Left kidney (tissue), 2 donors: ENCODE results near the gene KCTD10. TPM values are rescaled to one million over a fixed set of nuclear protein-coding genes. Genes with fewer than 3 reads are reported as not detected.
"Not testable (repeated sequence)": the region's sequence is repeated elsewhere in the genome, so short reads cannot be mapped to it uniquely, and the experiment has no call there.

ENCODE experiments used
- DNase-seq: peaks from one replicate; pipeline ENCODE4 v3.0.0-alpha.2; 2013
- polyA plus RNA-seq: library from polyadenylated mRNA; unstranded; fragments of 120-200 nt; gene quantifications from one replicate; pipeline ENCODE4 v1.2.1, GENCODE V29; 2013; ENCODE audit not compliant: insufficient read length

The KCTD10 gene
- polyA plus RNA-seq, 1 donor = 51.9 TPM

- DNase-seq = no peak
Observed at GRCh38 chr12:109475121-109475520, 2.0 kb downstream of the KCTD10 start.

GRCh38 chr12:109473526-109474270 lies 3.4 kb downstream of the KCTD10 start:
- DNase-seq = not testable (repeated sequence)

GRCh38 chr12:109473006-109473405 lies 4.1 kb downstream of the KCTD10 start:
- no peak for DNase-seq

GRCh38 chr12:109469517-109469916 lies 7.6 kb downstream of the KCTD10 start:
- DNase-seq = no peak

- DNase-seq = no peak
Observed at GRCh38 chr12:109467978-109468676, 9.0 kb downstream of the KCTD10 start.

- no peak for DNase-seq
Observed at GRCh38 chr12:109466821-109467220, 10.3 kb downstream of the KCTD10 start.

- DNase-seq = no peak
Observed at GRCh38 chr12:109466305-109466704, 10.8 kb downstream of the KCTD10 start.

- DNase-seq = no peak
Observed at GRCh38 chr12:109464642-109465351, 12.3 kb downstream of the KCTD10 start.

GRCh38 chr12:109463756-109464155 lies 13.3 kb downstream of the KCTD10 start:
- DNase-seq = no peak

- DNase-seq = peak; percentile 91
Observed at GRCh38 chr12:109462868-109463692, 14.0 kb downstream of the KCTD10 start.

- peak; percentile 46 for DNase-seq
Observed at GRCh38 chr12:109461846-109462756, 15.0 kb downstream of the KCTD10 start.

- DNase-seq = no peak
Observed at GRCh38 chr12:109461049-109461845, 15.9 kb downstream of the KCTD10 start.

GRCh38 chr12:109460538-109460937 lies 16.6 kb downstream of the KCTD10 start:
- no peak for DNase-seq

GRCh38 chr12:109459247-109459646 lies 17.9 kb downstream of the KCTD10 start:
- no peak for DNase-seq

GRCh38 chr12:109458771-109459208 lies 18.3 kb downstream of the KCTD10 start:
- peak; percentile 41 for DNase-seq

GRCh38 chr12:109458086-109458485 lies 19.0 kb downstream of the KCTD10 start:
- DNase-seq = no peak

- DNase-seq = no peak
Observed at GRCh38 chr12:109455706-109456105, 21.4 kb downstream of the KCTD10 start.

GRCh38 chr12:109452489-109452888 lies 24.6 kb downstream of the KCTD10 start:
- DNase-seq = no peak

- no peak for DNase-seq
Observed at GRCh38 chr12:109451400-109451799, 25.7 kb downstream of the KCTD10 start.

- DNase-seq = no peak
Observed at GRCh38 chr12:109450980-109451379, 26.1 kb downstream of the KCTD10 start.
